Activated naive CD4-positive, alpha-beta T cell treated with anti-CD3 and anti-CD28 coated beads for 36 hours (primary cell): ENCODE results near the gene MORF4L1. TPM values are rescaled to one million over a fixed set of nuclear protein-coding genes. Genes with fewer than 3 reads are reported as not detected.
A peak's percentile ranks its signal among the peaks of the same experiment; 100 is the strongest.
"Not testable (repeated sequence)": the region's sequence is repeated elsewhere in the genome, so short reads cannot be mapped to it uniquely, and the experiment has no call there.

Experiments used
- CTCF ChIA-PET: fragments of 350-600 bp; sonication (Branson Sonifier 250); formaldehyde crosslinking; loops from one replicate; lab custom pipeline; 2021; ENCODE audit warnings: antibody characterized with exemption; lab: Charles Lee
- DNase-seq: peaks from one replicate; pipeline ENCODE4 v3.0.0-alpha.2; 2020
- H3K27ac Mint-ChIP-seq: one replicate; pipeline ENCODE4 v1.8.0; 2021; ENCODE audit warnings: mild to moderate bottlenecking, mixed read lengths
- H3K27me3 Mint-ChIP-seq: one replicate; pipeline ENCODE4 v1.8.0; 2021; ENCODE audit warnings: low read depth, mixed read lengths
- H3K36me3 Mint-ChIP-seq: one replicate; pipeline ENCODE4 v1.8.0; 2021; ENCODE audit warnings: low read depth, mixed read lengths
- H3K4me1 Mint-ChIP-seq: one replicate; pipeline ENCODE4 v1.8.0; 2021; ENCODE audit warnings: low read depth, mixed read lengths
- H3K4me3 Mint-ChIP-seq: one replicate; pipeline ENCODE4 v1.8.0; 2021; ENCODE audit warnings: mild to moderate bottlenecking, moderate library complexity, mixed read lengths
- H3K9me3 Mint-ChIP-seq: one replicate; pipeline ENCODE4 v1.8.0; 2021; ENCODE audit warnings: mixed read lengths
- intact Hi-C: fragments of 100-400 bp; cut with micrococcal nuclease; formaldehyde crosslinking; loops from one replicate; pipeline ENCODE4 v1.15.1; 2023
- total RNA-seq, 2 experiments: library from RNA; stranded (reverse); gene quantifications; one replicate each; pipeline ENCODE4 v1.2.3, GENCODE V29; 2021

Gene MORF4L1
- total RNA-seq, 2 experiments from 2014 or later: 299 to 338 TPM

- H3K36me3 Mint-ChIP-seq: peaks cover 15% of the 10 kb centered on the region
- CTCF ChIA-PET: interaction anchor here (1.7 kb wide), 1 partner anchor 14 kb away, joined by 5 read pairs; no protein-coding TSS in a partner anchor
Measured at GRCh38 chr15:78923015-78923414, 50.3 kb downstream of the MORF4L1 start.

DNA sequence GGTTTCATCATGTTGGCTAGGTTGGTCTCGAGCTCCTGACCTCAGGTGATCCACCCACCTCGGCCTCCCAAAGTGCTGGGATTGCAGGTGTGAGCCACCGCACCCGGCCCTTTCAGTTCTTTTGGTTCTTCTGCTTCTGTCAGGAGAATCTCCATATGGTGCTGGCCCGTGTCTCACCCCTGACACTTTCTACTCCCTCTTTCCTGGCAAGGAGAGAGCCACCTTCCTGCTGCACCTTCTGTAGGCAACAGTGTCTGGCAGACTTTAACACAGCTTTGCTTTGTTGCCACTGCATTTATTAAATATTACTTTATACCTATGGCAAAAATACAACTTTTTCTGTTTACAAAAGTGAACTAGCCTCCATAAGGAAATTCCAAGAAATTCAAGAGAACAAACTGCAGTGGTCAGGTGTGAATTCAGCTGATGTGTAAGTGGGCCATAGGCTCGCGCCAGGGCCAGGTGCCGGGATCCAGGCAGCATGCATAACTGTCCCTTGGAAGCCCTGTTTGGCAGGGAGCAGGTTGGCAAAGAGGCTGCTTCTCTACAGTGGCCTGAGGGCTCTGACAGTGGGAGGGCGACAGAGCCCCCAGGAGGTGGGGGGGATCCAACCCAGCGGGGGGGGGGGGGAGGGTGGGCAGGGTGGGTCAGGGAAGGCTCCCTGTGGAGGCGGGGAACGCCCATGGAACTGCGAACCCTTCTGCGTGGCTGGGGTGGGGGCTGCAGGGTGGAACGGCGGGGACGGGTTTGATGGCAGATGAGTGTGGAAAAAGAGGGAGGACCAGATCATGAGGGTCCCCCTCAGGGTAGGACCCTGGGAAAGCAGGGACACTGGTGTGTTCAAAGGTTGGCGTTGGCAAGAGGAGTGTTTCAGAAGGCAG, 51.0 kb downstream of the MORF4L1 start:
- no peak for DNase-seq

More at GRCh38 chr15:78923015-78923414, 50.3 kb downstream of the MORF4L1 start:
- H3K27ac Mint-ChIP-seq: no peak overlapping the region
- DNase-seq: no peak
- H3K27me3 Mint-ChIP-seq: no peaks in the 10 kb centered on the region
- H3K4me1 Mint-ChIP-seq: no peaks in the 10 kb centered on the region
- no peaks in the 10 kb centered on the region for H3K9me3 Mint-ChIP-seq
- no peak overlapping the region for H3K4me3 Mint-ChIP-seq
- intact Hi-C loops: no loop called here

GRCh38 chr15:78925076-78925624, 52.5 kb downstream of the MORF4L1 start:
- no peak overlapping the region for H3K27ac Mint-ChIP-seq
- CTCF ChIA-PET: interaction anchor here (0.6 to 0.8 kb wide), 2 partner anchors 116 to 260 kb away, joined by 3 read pairs; no protein-coding TSS in a partner anchor
- no peaks in the 10 kb centered on the region for H3K27me3 Mint-ChIP-seq
- intact Hi-C loops: no loop called here
- H3K4me3 Mint-ChIP-seq: no peak overlapping the region
- peaks cover 12% of the 10 kb centered on the region for H3K36me3 Mint-ChIP-seq
- H3K4me1 Mint-ChIP-seq: no peaks in the 10 kb centered on the region
- H3K9me3 Mint-ChIP-seq: no peaks in the 10 kb centered on the region
- no peak for DNase-seq

More for the DNA sequence above, 51.0 kb downstream of the MORF4L1 start:
- Mint-ChIP-seq H3K4me3 (no peak overlapping the region), H3K27ac (no peak overlapping the region), H3K4me1 (no peaks in the 10 kb centered on the region), H3K27me3 (no peaks in the 10 kb centered on the region), H3K9me3 (no peaks in the 10 kb centered on the region), H3K36me3 (peaks cover 15% of the 10 kb centered on the region)
- CTCF ChIA-PET: interaction anchor here (0.8 to 1.7 kb wide), 2 partner anchors 15 to 262 kb away, joined by 3 to 5 read pairs; no protein-coding TSS in a partner anchor
- intact Hi-C loops: no loop called here

DNA sequence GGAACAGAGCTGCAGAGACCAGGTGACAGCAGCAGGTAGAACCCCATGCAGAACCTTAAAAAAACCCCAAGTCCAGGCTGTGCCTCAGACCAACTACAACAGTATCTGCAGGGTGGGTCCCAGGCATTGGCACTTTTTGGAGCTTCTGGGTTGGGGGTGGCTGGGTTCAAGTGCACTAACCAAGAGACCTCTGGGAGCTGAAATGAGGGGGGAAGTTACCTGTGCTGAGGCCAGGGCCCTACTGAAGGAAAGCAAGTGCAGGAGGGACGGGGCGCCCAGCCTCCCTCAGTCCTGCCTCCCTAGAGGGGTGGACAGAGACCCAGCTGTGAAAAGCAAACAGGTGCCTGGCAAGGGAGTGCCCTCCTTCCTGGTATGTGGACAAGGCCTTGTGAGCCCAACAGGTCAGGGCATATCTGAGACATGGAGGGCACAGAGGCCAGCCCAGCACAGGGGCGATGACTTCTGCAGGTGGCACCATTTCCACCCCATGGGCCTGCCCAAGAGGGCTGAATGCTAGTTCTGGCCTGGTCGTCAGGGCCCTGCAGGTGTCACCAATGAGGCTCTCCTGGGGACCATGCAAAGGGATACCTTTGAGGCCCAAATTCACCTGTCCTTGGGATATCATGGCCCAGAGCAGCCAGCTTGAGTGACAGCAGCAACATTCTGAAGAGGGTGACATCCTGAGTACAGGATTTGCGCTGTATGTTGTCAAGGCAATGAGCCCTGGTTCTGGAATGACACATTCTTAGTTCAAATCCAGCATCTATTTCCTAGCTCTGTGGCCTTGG, 53.5 kb downstream of the MORF4L1 start:
- intact Hi-C loops: no loop called here
- no peaks in the 10 kb centered on the region for H3K4me1 Mint-ChIP-seq
- CTCF ChIA-PET: interaction anchor here (1.2 kb wide), 1 partner anchor 21 kb away, joined by 3 read pairs; no protein-coding TSS in a partner anchor
- H3K9me3 Mint-ChIP-seq: no peaks in the 10 kb centered on the region
- H3K4me3 Mint-ChIP-seq: no peak overlapping the region
- H3K36me3 Mint-ChIP-seq: peaks cover 10% of the 10 kb centered on the region
- H3K27me3 Mint-ChIP-seq: no peaks in the 10 kb centered on the region
- H3K27ac Mint-ChIP-seq: no peak overlapping the region
- no peak for DNase-seq

DNA sequence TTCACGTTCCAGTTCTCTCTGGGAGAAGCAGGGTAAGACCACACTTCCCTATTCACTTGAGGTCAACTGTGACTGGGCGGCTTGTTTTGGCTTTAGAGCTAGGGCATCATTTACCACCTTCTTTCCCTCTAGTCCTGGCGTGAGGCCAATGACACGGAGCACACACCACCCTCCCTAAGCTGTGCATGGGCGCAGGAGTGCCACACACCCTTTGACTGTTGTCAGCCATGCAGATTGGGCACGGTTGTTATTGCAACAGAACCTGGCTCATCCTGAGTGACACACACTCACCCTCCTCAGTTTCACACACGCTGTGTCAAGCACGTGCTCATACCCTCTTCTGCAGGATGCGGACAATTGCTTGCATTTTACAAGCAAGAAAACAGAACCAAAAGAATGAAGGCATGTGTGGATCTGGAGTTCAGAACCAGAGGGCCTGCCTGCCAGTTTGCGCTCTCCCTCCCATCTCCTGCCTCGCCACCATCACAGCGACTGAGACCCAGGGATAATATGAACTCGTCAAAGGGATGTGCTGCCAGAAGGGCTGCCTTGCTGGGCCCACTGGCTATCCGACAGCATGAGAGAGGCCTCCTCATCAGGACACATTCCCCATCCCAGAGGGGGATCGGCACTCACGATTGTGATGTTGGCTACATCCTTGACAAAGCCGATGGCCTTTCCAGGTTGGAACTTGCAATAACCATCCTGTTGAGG, 54.5 kb downstream of the MORF4L1 start:
- peak overlapping the region; percentile 6 for H3K27ac Mint-ChIP-seq
- H3K9me3 Mint-ChIP-seq: no peaks in the 10 kb centered on the region
- H3K27me3 Mint-ChIP-seq: no peaks in the 10 kb centered on the region
- H3K4me3 Mint-ChIP-seq: no peak overlapping the region
- H3K36me3 Mint-ChIP-seq: peaks cover 1% of the 10 kb centered on the region
- H3K4me1 Mint-ChIP-seq: no peaks in the 10 kb centered on the region
- no peak for DNase-seq
- CTCF ChIA-PET: interaction anchor here (1.2 kb wide), 1 partner anchor 19 kb away, joined by 3 read pairs; no protein-coding TSS in a partner anchor
- intact Hi-C loops: no loop called here

GRCh38 chr15:78928176-78928575, 55.5 kb downstream of the MORF4L1 start:
- H3K36me3 Mint-ChIP-seq, intact Hi-C loops, H3K9me3 Mint-ChIP-seq, H3K27me3 Mint-ChIP-seq, H3K27ac Mint-ChIP-seq, H3K4me1 Mint-ChIP-seq, DNase-seq, H3K4me3 Mint-ChIP-seq: not testable (repeated sequence)
- CTCF ChIA-PET: interaction anchor here (0.6 kb wide), 1 partner anchor 615 kb away, joined by 3 read pairs; no protein-coding TSS in a partner anchor

DNA sequence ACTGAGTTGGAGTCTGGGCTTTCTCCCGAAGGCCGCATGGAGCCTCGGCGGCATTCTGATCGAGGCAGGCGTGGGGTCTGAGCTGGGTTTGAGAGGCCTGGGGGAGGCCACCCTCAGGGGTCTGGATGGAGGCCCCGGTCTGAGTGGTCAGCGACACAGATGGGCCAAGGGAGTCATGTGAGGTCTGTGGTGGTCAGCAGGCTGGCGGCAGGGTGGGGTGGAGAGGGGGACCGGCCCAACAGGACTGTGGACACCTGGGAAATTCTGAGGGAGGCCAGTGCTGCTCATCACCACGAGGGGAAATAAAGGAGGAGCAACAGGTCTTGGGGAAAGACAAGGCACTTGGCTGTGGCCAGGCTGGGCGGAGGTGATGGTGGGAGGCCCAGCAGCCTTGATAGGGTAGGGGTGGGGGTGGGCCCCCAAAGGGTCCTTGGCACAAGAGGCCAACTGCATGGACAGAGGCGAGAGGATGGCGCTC, 56.0 kb downstream of the MORF4L1 start:
- no peaks in the 10 kb centered on the region for H3K36me3 Mint-ChIP-seq
- DNase-seq: no peak
- intact Hi-C loops: no loop called here
- H3K27me3 Mint-ChIP-seq: no peaks in the 10 kb centered on the region
- CTCF ChIA-PET: interaction anchor here (0.5 to 0.6 kb wide), 2 partner anchors 27 to 615 kb away, joined by 3 read pairs; no protein-coding TSS in a partner anchor
- H3K27ac Mint-ChIP-seq: no peak overlapping the region
- H3K4me1 Mint-ChIP-seq: no peaks in the 10 kb centered on the region
- no peak overlapping the region for H3K4me3 Mint-ChIP-seq
- H3K9me3 Mint-ChIP-seq: no peaks in the 10 kb centered on the region

GRCh38 chr15:78929536-78930264, 57.0 kb downstream of the MORF4L1 start:
- H3K4me1 Mint-ChIP-seq: no peaks in the 10 kb centered on the region
- no peak overlapping the region for H3K4me3 Mint-ChIP-seq
- H3K27ac Mint-ChIP-seq: no peak overlapping the region
- intact Hi-C loops: no loop called here
- H3K36me3 Mint-ChIP-seq: no peaks in the 10 kb centered on the region
- H3K9me3 Mint-ChIP-seq: no peaks in the 10 kb centered on the region
- no peak for DNase-seq
- CTCF ChIA-PET: no interaction called here
- H3K27me3 Mint-ChIP-seq: no peaks in the 10 kb centered on the region

DNA sequence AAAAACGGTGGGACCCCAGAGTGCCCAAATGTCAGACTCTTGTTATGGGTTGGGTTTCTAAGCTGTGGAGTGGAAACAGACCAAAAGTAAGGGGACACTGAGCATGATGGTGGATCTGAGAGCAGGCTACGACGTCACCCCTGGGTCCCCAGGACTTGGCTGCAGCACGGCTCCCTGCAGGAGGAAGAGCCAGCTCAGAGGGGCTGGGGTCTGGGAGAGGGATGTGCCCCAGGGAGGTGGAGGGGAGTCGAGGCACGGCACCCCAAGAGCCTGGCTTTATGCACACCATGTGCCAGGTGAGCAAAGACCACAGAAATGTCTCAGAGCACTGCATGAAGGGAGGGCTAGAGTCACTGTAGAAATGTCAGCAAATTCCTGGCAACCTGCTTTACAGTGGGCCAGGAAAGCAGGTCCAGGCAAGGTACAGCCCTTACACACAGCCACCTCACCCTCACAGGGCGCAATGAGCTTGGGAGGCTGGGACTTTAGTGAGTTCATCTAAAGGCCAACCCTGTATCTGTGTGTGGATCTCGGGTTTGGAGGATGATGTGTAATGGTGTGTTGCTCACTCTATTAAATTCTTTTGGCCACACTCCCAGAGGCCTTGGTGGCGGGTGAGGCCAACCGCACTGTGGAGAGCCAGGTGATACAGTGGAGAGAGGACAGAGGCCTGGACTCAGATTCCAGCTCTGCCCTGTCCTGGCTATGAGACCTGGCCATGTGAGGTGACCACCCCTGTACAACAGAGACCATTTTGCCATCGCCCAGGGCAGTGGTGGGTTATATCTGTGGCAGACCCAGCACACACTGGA, 58.1 kb downstream of the MORF4L1 start:
- Mint-ChIP-seq H3K36me3 (no peaks in the 10 kb centered on the region), H3K9me3 (no peaks in the 10 kb centered on the region), H3K4me3 (no peak overlapping the region), H3K27me3 (no peaks in the 10 kb centered on the region), H3K27ac (no peak overlapping the region), H3K4me1 (no peaks in the 10 kb centered on the region)
- no peak for DNase-seq
- CTCF ChIA-PET: no interaction called here
- intact Hi-C loops: no loop called here

DNA sequence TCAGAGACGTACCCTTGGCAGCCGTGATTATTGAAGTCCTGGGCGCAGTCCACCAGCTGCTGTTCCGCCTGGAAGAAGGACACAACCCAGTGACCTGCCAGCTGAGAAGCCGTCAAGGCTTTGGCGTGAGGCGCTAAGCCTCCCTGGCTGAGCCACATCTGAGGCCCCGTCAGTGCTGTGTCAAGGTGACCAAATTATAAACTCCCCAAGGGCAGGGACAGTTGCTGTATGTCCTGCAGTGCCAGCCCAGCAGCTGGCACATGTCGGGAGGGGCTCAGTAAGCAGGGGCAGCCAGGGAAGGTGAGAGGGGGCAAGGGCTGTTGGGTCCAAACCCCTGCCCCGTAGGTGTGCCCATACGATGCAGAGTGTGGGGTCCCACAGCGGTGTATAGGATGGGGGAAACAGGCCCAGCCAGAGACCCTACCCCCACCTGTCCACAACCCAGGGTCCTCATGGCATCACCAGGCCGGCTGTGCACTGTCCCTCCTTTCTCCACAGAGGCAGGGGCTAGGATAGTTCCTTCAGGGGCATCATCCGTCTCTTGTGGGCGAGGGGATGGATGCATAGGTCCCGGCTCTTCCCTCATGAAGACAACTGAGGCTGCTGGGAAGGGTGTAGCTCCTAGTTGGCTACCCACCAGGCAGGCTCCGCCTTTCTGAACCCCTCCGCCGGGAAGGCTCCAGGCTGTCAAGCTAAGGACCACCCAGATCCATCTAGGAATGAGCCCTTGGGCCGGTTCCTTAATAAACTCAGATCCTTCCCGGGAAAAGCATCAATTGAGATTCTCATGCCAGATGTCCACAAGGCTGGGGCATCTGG, 59.0 kb downstream of the MORF4L1 start:
- H3K36me3 Mint-ChIP-seq: no peaks in the 10 kb centered on the region
- no peaks in the 10 kb centered on the region for H3K4me1 Mint-ChIP-seq
- no peaks in the 10 kb centered on the region for H3K27me3 Mint-ChIP-seq
- no peak overlapping the region for H3K4me3 Mint-ChIP-seq
- DNase-seq: no peak
- no peaks in the 10 kb centered on the region for H3K9me3 Mint-ChIP-seq
- intact Hi-C loops: no loop called here
- no peak overlapping the region for H3K27ac Mint-ChIP-seq
- CTCF ChIA-PET: no interaction called here
